DMS153 treated with DMSO at 0.1 percent for 48 hours (cell line): ENCODE results near the gene FMN2.

Experiments used
- DNase-seq: peaks from one replicate; lab custom pipeline; 2025; ENCODE audit not compliant: unreplicated experiment; lab: John Stamatoyannopoulos, UW

FMN2 gene

GRCh38 chr1:240091614-240092300, at the start of gene FMN2:
TSS of gene FMN2 (plus strand) at chr1:240091883. CDS start at chr1:240092110, 227 bp downstream.
- DNase-seq, result no peak

- no peak for DNase-seq
Observed at GRCh38 chr1:240044620-240045019, 47.1 kb upstream of the FMN2 start.

- no peak for DNase-seq
Observed at GRCh38 chr1:240046000-240046399, 45.7 kb upstream of the FMN2 start.

- no peak for DNase-seq
Observed at GRCh38 chr1:240054109-240054701, 37.5 kb upstream of the FMN2 start.

- DNase-seq, result no peak
Observed at GRCh38 chr1:240055936-240056335, 35.7 kb upstream of the FMN2 start.

- DNase-seq, result no peak
Observed at GRCh38 chr1:240056350-240056749, 35.3 kb upstream of the FMN2 start.

- no peak for DNase-seq
Observed at GRCh38 chr1:240058049-240058448, 33.6 kb upstream of the FMN2 start.

GRCh38 chr1:240068961-240069360, 22.7 kb upstream of the FMN2 start:
- DNase-seq, result no peak

- DNase-seq, result no peak
Observed at GRCh38 chr1:240070188-240070587, 21.5 kb upstream of the FMN2 start.

- DNase-seq, result no peak
Observed at GRCh38 chr1:240073097-240073496, 18.6 kb upstream of the FMN2 start.

- DNase-seq, result no peak
Observed at GRCh38 chr1:240074422-240074821, 17.3 kb upstream of the FMN2 start.

GRCh38 chr1:240074908-240075307, 16.8 kb upstream of the FMN2 start:
- DNase-seq, result no peak

GRCh38 chr1:240084337-240084736, 7.3 kb upstream of the FMN2 start:
- DNase-seq, result no peak

- DNase-seq, result no peak
Observed at GRCh38 chr1:240084749-240085148, 6.9 kb upstream of the FMN2 start.

- no peak for DNase-seq
Observed at GRCh38 chr1:240086726-240087125, 5.0 kb upstream of the FMN2 start.

- DNase-seq, result no peak
Observed at GRCh38 chr1:240090014-240090413, 1.7 kb upstream of the FMN2 start.

GRCh38 chr1:240090957-240091600, 604 bp upstream of the FMN2 start:
- no peak for DNase-seq

- DNase-seq, result no peak
Observed at GRCh38 chr1:240092301-240093119, 827 bp downstream of the FMN2 start.

- DNase-seq, result no peak
Observed at GRCh38 chr1:240093120-240093961, 1.7 kb downstream of the FMN2 start.

GRCh38 chr1:240094041-240094722, 2.5 kb downstream of the FMN2 start:
- no peak for DNase-seq
